ENCODE results near the gene MYLK.

The MYLK gene

GRCh38 chr3:123780656-123781055, 103.5 kb downstream of the MYLK start:
- Histone ChIP-seq H3K9ac (ENCODE audit: low read length) (no peak overlapping the region), H3K27me3 (ENCODE audit: control insufficient read depth, insufficient read depth, low read length) (no peaks in the 10 kb centered on the region), H3K36me3 (ENCODE audit: control insufficient read depth, low read depth, low read length) (no peaks in the 10 kb centered on the region), H3K4me1 (ENCODE audit: control insufficient read depth, low read depth, low read length) (no peaks in the 10 kb centered on the region), H3K27ac (ENCODE audit: low read length) (no peak overlapping the region), H3K9me3 (ENCODE audit: control insufficient read depth, low read depth, low read length) (no peaks in the 10 kb centered on the region), H3K4me3 (ENCODE audit: low read length) (no peak overlapping the region)

GRCh38 chr3:123779655-123780231, 104.4 kb downstream of the MYLK start:
- Histone ChIP-seq H3K4me1 (ENCODE audit: control insufficient read depth, low read depth, low read length) (no peaks in the 10 kb centered on the region), H3K27ac (ENCODE audit: low read length) (no peak overlapping the region), H3K4me3 (ENCODE audit: low read length) (no peak overlapping the region), H3K9ac (ENCODE audit: low read length) (no peak overlapping the region), H3K36me3 (ENCODE audit: control insufficient read depth, low read depth, low read length) (no peaks in the 10 kb centered on the region), H3K27me3 (ENCODE audit: control insufficient read depth, insufficient read depth, low read length) (no peaks in the 10 kb centered on the region), H3K9me3 (ENCODE audit: control insufficient read depth, low read depth, low read length) (no peaks in the 10 kb centered on the region)

DNA sequence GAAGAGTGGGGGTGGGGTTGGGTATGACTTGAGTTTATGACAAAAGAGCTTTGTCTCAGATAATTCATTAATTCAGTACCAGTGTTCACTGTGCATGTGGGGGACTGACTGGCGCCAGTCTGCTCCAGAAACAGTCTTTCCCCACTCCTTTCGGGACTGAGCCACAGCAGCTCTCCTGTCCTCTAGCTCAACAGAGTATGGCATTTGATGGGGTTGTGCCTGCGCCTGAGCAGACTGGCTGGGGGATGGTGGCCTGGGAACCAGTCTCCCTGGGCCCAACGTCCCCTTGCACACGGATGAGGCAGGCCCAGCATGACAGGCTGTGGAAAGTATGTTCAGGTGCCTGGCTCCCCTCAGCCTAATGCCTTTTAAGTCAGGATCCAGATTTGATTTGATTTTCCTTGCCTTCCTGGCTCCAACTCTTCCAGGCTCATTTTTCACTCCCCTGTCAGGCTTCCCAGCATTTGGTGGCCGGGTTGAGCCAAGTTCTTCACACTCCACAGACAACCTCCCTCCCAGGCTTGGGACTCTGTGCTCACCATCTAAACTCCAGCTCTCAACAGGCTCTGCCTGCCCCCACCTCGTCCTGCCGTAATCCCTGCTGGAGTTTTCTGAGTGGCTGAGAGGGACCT, 105.0 kb downstream of the MYLK start:
- Histone ChIP-seq H3K9ac (ENCODE audit: low read length) (no peak overlapping the region), H3K36me3 (ENCODE audit: control insufficient read depth, low read depth, low read length) (no peaks in the 10 kb centered on the region), H3K4me1 (ENCODE audit: control insufficient read depth, low read depth, low read length) (no peaks in the 10 kb centered on the region), H3K27me3 (ENCODE audit: control insufficient read depth, insufficient read depth, low read length) (no peaks in the 10 kb centered on the region), H3K4me3 (ENCODE audit: low read length) (no peak overlapping the region), H3K9me3 (ENCODE audit: control insufficient read depth, low read depth, low read length) (no peaks in the 10 kb centered on the region), H3K27ac (ENCODE audit: low read length) (no peak overlapping the region)

DNA sequence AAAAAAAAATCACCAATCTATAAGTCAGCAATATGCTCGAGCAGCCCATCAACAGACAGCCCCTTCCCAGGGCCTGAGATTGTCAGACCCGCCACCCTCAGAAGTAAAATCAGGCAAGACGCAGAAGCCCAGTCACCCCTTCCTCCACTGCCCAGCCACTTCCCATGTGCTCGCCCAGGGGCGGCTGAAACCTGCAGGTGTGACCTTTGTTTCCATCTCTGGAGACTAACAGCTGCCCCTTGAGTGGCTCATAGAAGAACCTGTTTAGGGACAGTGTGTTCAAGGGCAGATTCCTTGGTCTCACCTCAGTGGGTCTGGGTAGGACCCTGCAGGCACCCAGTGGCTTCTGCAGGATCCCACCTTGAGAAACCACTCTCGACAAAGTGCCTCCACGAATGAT, 105.6 kb downstream of the MYLK start:
- H3K27me3 ChIP-seq (ENCODE audit: control insufficient read depth, insufficient read depth, low read length) = no peaks in the 10 kb centered on the region
- H3K27ac ChIP-seq (ENCODE audit: low read length) = no peak overlapping the region
- no peaks in the 10 kb centered on the region for H3K9me3 ChIP-seq (ENCODE audit: control insufficient read depth, low read depth, low read length)
- H3K4me3 ChIP-seq (ENCODE audit: low read length) = no peak overlapping the region
- no peaks in the 10 kb centered on the region for H3K36me3 ChIP-seq (ENCODE audit: control insufficient read depth, low read depth, low read length)
- H3K9ac ChIP-seq (ENCODE audit: low read length) = no peak overlapping the region
- no peaks in the 10 kb centered on the region for H3K4me1 ChIP-seq (ENCODE audit: control insufficient read depth, low read depth, low read length)

GRCh38 chr3:123776071-123776782, 107.9 kb downstream of the MYLK start:
- no peak overlapping the region for H3K9ac ChIP-seq (ENCODE audit: low read length)
- no peak overlapping the region for H3K27ac ChIP-seq (ENCODE audit: low read length)
- no peaks in the 10 kb centered on the region for H3K27me3 ChIP-seq (ENCODE audit: control insufficient read depth, insufficient read depth, low read length)
- H3K4me3 ChIP-seq (ENCODE audit: low read length) = no peak overlapping the region
- no peaks in the 10 kb centered on the region for H3K9me3 ChIP-seq (ENCODE audit: control insufficient read depth, low read depth, low read length)
- H3K36me3 ChIP-seq (ENCODE audit: control insufficient read depth, low read depth, low read length) = no peaks in the 10 kb centered on the region
- no peaks in the 10 kb centered on the region for H3K4me1 ChIP-seq (ENCODE audit: control insufficient read depth, low read depth, low read length)

DNA sequence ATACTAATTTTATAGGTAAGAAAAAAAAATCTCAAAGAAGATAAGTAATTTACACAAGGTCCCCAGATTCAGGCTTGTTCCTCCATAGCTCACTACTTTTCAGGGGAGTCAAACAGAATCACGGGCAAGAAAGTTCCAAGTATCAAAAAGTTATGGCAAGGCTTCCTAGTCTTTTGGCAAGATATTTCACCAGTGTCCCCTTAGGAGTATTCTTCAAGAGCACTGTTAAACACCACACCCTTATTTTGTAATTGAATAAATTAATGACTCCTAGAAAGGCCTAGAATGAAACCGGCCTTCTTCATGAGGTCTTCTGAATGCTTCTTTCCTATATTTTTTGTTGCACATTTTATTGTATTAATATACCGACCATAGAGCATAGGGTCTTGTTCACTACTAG, 109.7 kb downstream of the MYLK start:
- no peaks in the 10 kb centered on the region for H3K27me3 ChIP-seq (ENCODE audit: control insufficient read depth, insufficient read depth, low read length)
- H3K36me3 ChIP-seq (ENCODE audit: control insufficient read depth, low read depth, low read length) = no peaks in the 10 kb centered on the region
- no peaks in the 10 kb centered on the region for H3K4me1 ChIP-seq (ENCODE audit: control insufficient read depth, low read depth, low read length)
- no peak overlapping the region for H3K9ac ChIP-seq (ENCODE audit: low read length)
- no peaks in the 10 kb centered on the region for H3K9me3 ChIP-seq (ENCODE audit: control insufficient read depth, low read depth, low read length)
- no peak overlapping the region for H3K4me3 ChIP-seq (ENCODE audit: low read length)
- H3K27ac ChIP-seq (ENCODE audit: low read length) = no peak overlapping the region

- no peaks in the 10 kb centered on the region for H3K27me3 ChIP-seq (ENCODE audit: control insufficient read depth, insufficient read depth, low read length)
- no peaks in the 10 kb centered on the region for H3K36me3 ChIP-seq (ENCODE audit: control insufficient read depth, low read depth, low read length)
- H3K4me3 ChIP-seq (ENCODE audit: low read length) = no peak overlapping the region
- no peak overlapping the region for H3K27ac ChIP-seq (ENCODE audit: low read length)
- no peaks in the 10 kb centered on the region for H3K4me1 ChIP-seq (ENCODE audit: control insufficient read depth, low read depth, low read length)
- no peak overlapping the region for H3K9ac ChIP-seq (ENCODE audit: low read length)
- H3K9me3 ChIP-seq (ENCODE audit: control insufficient read depth, low read depth, low read length) = no peaks in the 10 kb centered on the region
Measured at GRCh38 chr3:123773681-123774431, 110.3 kb downstream of the MYLK start.

DNA sequence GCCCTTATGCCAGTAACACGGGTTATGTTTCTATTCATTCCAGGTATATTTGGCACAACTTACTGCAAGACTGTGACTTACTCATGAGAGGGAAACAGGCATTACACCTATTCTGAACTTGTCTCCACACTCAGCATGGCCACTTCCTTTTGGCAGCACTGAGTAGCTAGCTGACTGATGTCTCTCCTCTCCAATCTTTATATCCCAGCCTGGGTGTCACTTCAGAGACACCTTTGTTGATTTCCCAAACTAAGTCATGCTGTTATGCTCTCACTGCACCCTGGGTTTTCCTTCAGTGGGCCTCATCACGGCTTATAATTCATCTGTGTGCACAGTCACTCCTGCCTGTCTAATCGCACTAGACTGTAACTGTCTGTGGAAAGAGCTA, 114.8 kb downstream of the MYLK start:
- H3K36me3 ChIP-seq (ENCODE audit: control insufficient read depth, low read depth, low read length) = no peaks in the 10 kb centered on the region
- no peak overlapping the region for H3K27ac ChIP-seq (ENCODE audit: low read length)
- H3K4me3 ChIP-seq (ENCODE audit: low read length) = no peak overlapping the region
- no peaks in the 10 kb centered on the region for H3K9me3 ChIP-seq (ENCODE audit: control insufficient read depth, low read depth, low read length)
- H3K9ac ChIP-seq (ENCODE audit: low read length) = no peak overlapping the region
- no peaks in the 10 kb centered on the region for H3K27me3 ChIP-seq (ENCODE audit: control insufficient read depth, insufficient read depth, low read length)
- peaks cover 8% of the 10 kb centered on the region for H3K4me1 ChIP-seq (ENCODE audit: control insufficient read depth, low read depth, low read length)

DNA sequence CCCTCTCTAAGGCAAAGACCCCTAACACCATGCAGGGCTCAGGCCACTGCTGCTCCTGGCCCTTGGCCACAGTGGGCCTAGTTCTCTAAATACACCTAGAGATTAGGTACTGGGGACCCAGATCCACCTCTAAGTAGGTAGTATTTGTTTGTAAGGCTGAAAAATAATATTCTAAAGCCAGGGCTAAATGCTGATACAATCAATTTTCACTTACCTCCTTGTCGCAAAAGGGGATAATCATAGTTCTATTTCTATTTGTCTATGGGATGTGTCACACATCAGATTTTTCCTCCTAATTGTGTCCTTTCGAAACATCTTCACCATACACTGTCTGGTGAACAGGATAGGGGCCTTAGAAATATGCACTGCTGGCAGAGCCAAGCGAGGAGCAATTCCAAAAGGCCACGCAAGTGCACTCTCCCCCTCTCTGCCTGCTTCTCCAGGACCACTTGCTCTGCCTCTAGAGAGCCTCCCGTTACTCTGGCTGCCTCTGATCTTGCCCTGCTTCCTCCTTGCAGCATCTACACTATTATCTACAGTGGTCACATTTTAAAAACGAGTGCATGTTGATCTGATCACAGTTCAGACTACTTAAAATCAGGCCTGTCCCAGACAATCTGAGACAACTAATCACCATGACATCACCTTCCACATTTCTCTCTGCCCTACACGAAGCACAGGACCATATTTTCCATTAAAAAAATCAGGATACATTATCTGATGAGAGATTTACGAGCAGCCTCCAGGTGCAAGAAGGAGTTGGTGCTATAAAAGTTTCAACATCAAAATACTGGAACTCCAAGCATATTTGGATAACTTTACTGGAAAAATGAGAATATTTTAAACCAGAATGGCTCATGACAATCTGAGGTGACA, 115.4 kb downstream of the MYLK start:
- Histone ChIP-seq H3K9me3 (ENCODE audit: control insufficient read depth, low read depth, low read length) (no peaks in the 10 kb centered on the region), H3K36me3 (ENCODE audit: control insufficient read depth, low read depth, low read length) (no peaks in the 10 kb centered on the region), H3K4me3 (ENCODE audit: low read length) (no peak overlapping the region), H3K27ac (ENCODE audit: low read length) (no peak overlapping the region), H3K27me3 (ENCODE audit: control insufficient read depth, insufficient read depth, low read length) (no peaks in the 10 kb centered on the region), H3K9ac (ENCODE audit: low read length) (no peak overlapping the region), H3K4me1 (ENCODE audit: control insufficient read depth, low read depth, low read length) (peaks cover 8% of the 10 kb centered on the region)

GRCh38 chr3:123767564-123768292, 116.4 kb downstream of the MYLK start:
- no peak overlapping the region for H3K27ac ChIP-seq (ENCODE audit: low read length)
- H3K4me1 ChIP-seq (ENCODE audit: control insufficient read depth, low read depth, low read length) = peaks cover 8% of the 10 kb centered on the region
- no peaks in the 10 kb centered on the region for H3K27me3 ChIP-seq (ENCODE audit: control insufficient read depth, insufficient read depth, low read length)
- no peaks in the 10 kb centered on the region for H3K9me3 ChIP-seq (ENCODE audit: control insufficient read depth, low read depth, low read length)
- no peak overlapping the region for H3K9ac ChIP-seq (ENCODE audit: low read length)
- no peak overlapping the region for H3K4me3 ChIP-seq (ENCODE audit: low read length)
- H3K36me3 ChIP-seq (ENCODE audit: control insufficient read depth, low read depth, low read length) = no peaks in the 10 kb centered on the region
